HepG2 (cell line): ENCODE results near the gene AMER2. TPM values are rescaled to one million over a fixed set of nuclear protein-coding genes. Genes with fewer than 3 reads are reported as not detected.

Experiments
- ATAC-seq: fragments of 200-7000 bp; cut with Tn5 transposase; 3 replicates; pipeline ENCODE4 v1.9.1; 2020; ENCODE audit warnings: mild to moderate bottlenecking, moderate library complexity
- BruUV-seq: library from RNA; stranded (reverse); fragments of 400-500 nt; replicated peaks from 2 replicates; lab custom pipeline; 2021; lab: Mats Ljungman, UMichigan
- CTCF ChIA-PET: fragments of 300-600 bp; formaldehyde crosslinking; extraction: SDS; loops from one replicate; lab custom pipeline; 2021; ENCODE audit warnings: low total read pairs, inconsistent platforms, low intra/inter-chr PET ratio; lab: Yijun Ruan, JAX
- POLR2A ChIA-PET: fragments of 350-600 bp; sonication (Branson Sonifier 250); formaldehyde crosslinking; loops from one replicate; lab custom pipeline; 2020; ENCODE audit warnings: antibody characterized with exemption, inconsistent platforms; lab: Yijun Ruan, JAX
- DNase-seq: peaks from one replicate; pipeline ENCODE4 v3.0.0-alpha.2; 2015; ENCODE audit warnings: low spot score
- FAIRE-seq: peaks from 3 replicates; lab custom pipeline; 2011; peaks lifted over from hg19 to GRCh38; lab: Jason Lieb, UNC
- H2AFZ ChIP-seq: one replicate; pipeline ENCODE4 v1.6.1; 2011; ENCODE audit warnings: low read length, inconsistent platforms
- H3K27ac ChIP-seq: fragments of 300-600 bp; 3 replicates; pipeline ENCODE4 v1.8.0; 2011; ENCODE audit warnings: mixed run types, mild to moderate bottlenecking, mixed read lengths, low read length, inconsistent platforms; ENCODE audit not compliant: insufficient read depth; ENCODE audit errors: extremely low read length
- H3K27me3 ChIP-seq, 2 experiments: fragments of 200-600 bp in 1 of 2; 2 replicates in 1 of 2; 3 replicates in 1 of 2; pipeline versions ENCODE4 v1.6.0 to v1.8.0; 2011; ENCODE audit warnings: low read length in 2 of 2, mild to moderate bottlenecking in 2 of 2, moderate library complexity in 2 of 2, inconsistent platforms in 1 of 2; ENCODE audit not compliant: insufficient read depth in 2 of 2, control insufficient read depth in 1 of 2
- H3K36me3 ChIP-seq, 2 experiments: fragments of 200-600 bp in 1 of 2; replicated peaks in 1 of 2; 2 replicates in 1 of 2; 3 replicates in 1 of 2; pipeline versions ENCODE4 v1.5.1 to v1.8.0; 2011; ENCODE audit warnings: low read length in 2 of 2, inconsistent platforms in 1 of 2; ENCODE audit not compliant: insufficient read depth in 2 of 2, control insufficient read depth in 1 of 2
- H3K4me1 ChIP-seq: 2 replicates; pipeline ENCODE4 v1.5.1; 2012; ENCODE audit warnings: low read length, inconsistent platforms; ENCODE audit not compliant: insufficient read depth
- H3K4me2 ChIP-seq: 2 replicates; pipeline ENCODE4 v1.6.0; 2011; ENCODE audit warnings: low read depth, low read length, inconsistent platforms
- H3K4me3 ChIP-seq, 3 experiments: fragments of 200-600 bp in 1 of 3; sonication (generic), shearing (Covaris generic) in 1 of 3; replicated peaks in 1 of 3; 2 replicates each; pipeline ENCODE4 v1.5.1; 2011 to 2016; ENCODE audit warnings: low read length in 3 of 3, inconsistent platforms in 2 of 3, low read depth in 2 of 3, mild to moderate bottlenecking in 2 of 3, control low read depth in 1 of 3, mixed read lengths in 1 of 3; ENCODE audit not compliant: insufficient read depth in 1 of 3
- H3K79me2 ChIP-seq: one replicate; pipeline ENCODE4 v1.6.1; 2011; ENCODE audit warnings: low read length, inconsistent platforms; ENCODE audit not compliant: insufficient read depth
- H3K9ac ChIP-seq: 2 replicates; pipeline ENCODE4 v1.6.0; 2011; ENCODE audit warnings: mild to moderate bottlenecking, low read depth, low read length, inconsistent platforms; ENCODE audit not compliant: insufficient read depth
- H3K9me3 ChIP-seq: 2 replicates; pipeline ENCODE4 v1.5.1; 2012; ENCODE audit warnings: mild to moderate bottlenecking, low read length
- H4K20me1 ChIP-seq: 2 replicates; pipeline ENCODE4 v1.6.0; 2011; ENCODE audit warnings: inconsistent platforms, mild to moderate bottlenecking, low read length, moderate library complexity; ENCODE audit not compliant: insufficient read depth
- ARHGAP35 ChIP-seq: sonication (generic); formaldehyde crosslinking; IDR thresholded peaks from 2 replicates; pipeline ENCODE4 v1.9.0; 2022; ENCODE audit warnings: mild to moderate bottlenecking, inconsistent platforms, moderate library complexity, missing genetic modification reagents, borderline replicate concordance
- U2AF2 ChIP-seq: fragments of 200-400 bp; formaldehyde crosslinking; IDR thresholded peaks from 2 replicates; pipeline ENCODE4 v1.6.1; 2017; ENCODE audit warnings: low read depth, mild to moderate bottlenecking, low read length
- XBP1 ChIP-seq: sonication (generic); formaldehyde crosslinking; IDR thresholded peaks from 2 replicates; pipeline ENCODE4 v1.5.0; 2020; ENCODE audit warnings: missing genetic modification reagents
- ZNF615 ChIP-seq: sonication (generic); formaldehyde crosslinking; IDR thresholded peaks from 2 replicates; pipeline ENCODE4 v1.5.0; 2020; ENCODE audit warnings: mild to moderate bottlenecking, missing genetic modification reagents, borderline replicate concordance
- ZNF660 ChIP-seq: sonication (generic); formaldehyde crosslinking; IDR thresholded peaks from 2 replicates; pipeline ENCODE4 v1.5.1; 2020; ENCODE audit warnings: mild to moderate bottlenecking, low read depth, missing genetic modification reagents, borderline replicate concordance
- ZSCAN20 ChIP-seq: sonication (generic); formaldehyde crosslinking; IDR thresholded peaks from 2 replicates; pipeline ENCODE4 v1.4.0; 2020; ENCODE audit warnings: missing genetic modification reagents, mild to moderate bottlenecking, borderline replicate concordance
- ZSCAN29 ChIP-seq: sonication (generic); formaldehyde crosslinking; conservative IDR thresholded peaks from 2 replicates; pipeline ENCODE4 v1.4.0; 2020; ENCODE audit warnings: mild to moderate bottlenecking, missing genetic modification reagents
- WGBS: methylation state at CpG from one replicate; pipeline ENCODE4 v1.1.6; 2017; ENCODE audit warnings: low lambda C conversion rate; 5-methylcytosine and 5-hydroxymethylcytosine counted together
- in situ Hi-C: cut with HindIII; loops from 2 replicates; pipeline ENCODE4 v1.10.0; 2017; ENCODE audit warnings: low pct_unique_long_range_greater_than_20kb; ENCODE audit not compliant: extremely low pct_ligation_motif_present
- intact Hi-C: fragments of 100-400 bp; cut with micrococcal nuclease; formaldehyde crosslinking; loops from one replicate; pipeline ENCODE4 v1.10.0; 2022; ENCODE audit not compliant: unreplicated experiment
- polyA plus RNA-seq, 8 experiments: library from polyadenylated mRNA; depleted of rRNA in 3 of 8; stranded (reverse) in 7 of 8; unstranded in 1 of 8; fragments of >200 nt; fragmentation: Illumina TruSeq in 4 of 8; extraction: Trizol in 4 of 8; gene quantifications; 2 replicates each; pipeline versions ENCODE4 v1.2.1 to v1.2.3, GENCODE V29; 2011 to 2016; ENCODE audit warnings: low read depth in 4 of 8, missing spikeins in 1 of 8, mixed read lengths in 1 of 8; ENCODE audit not compliant: insufficient read depth in 1 of 8
- total RNA-seq, 5 experiments: library from RNA; depleted of rRNA; stranded (reverse); fragments of >200 nt; fragmentation: Illumina TruSeq; extraction: Trizol; gene quantifications; 2 replicates each; pipeline ENCODE4 v1.2.3, GENCODE V29; 2016; ENCODE audit warnings: low read depth in 1 of 5
- TF ChIP-seq, protein P1 (sequence below): sonication (generic); formaldehyde crosslinking; IDR thresholded peaks from 2 replicates; pipeline ENCODE4 v1.5.0; 2020; ENCODE audit warnings: missing genetic modification reagents
- TF ChIP-seq, protein P2 (sequence below): sonication (generic); formaldehyde crosslinking; IDR thresholded peaks from 2 replicates; pipeline ENCODE4 v1.8.1; 2023; ENCODE audit warnings: mild to moderate bottlenecking, missing genetic modification reagents
- TF ChIP-seq, protein P3 (sequence below): sonication (generic); formaldehyde crosslinking; IDR thresholded peaks from 2 replicates; pipeline ENCODE4 v1.4.0; 2020; ENCODE audit warnings: missing genetic modification reagents, mild to moderate bottlenecking, borderline replicate concordance
- TF ChIP-seq, protein P4 (sequence below): sonication (generic); formaldehyde crosslinking; conservative IDR thresholded peaks from 2 replicates; pipeline ENCODE4 v1.4.0; 2020; ENCODE audit warnings: missing genetic modification reagents
- TF ChIP-seq, protein P5 (sequence below): sonication (generic); formaldehyde crosslinking; IDR thresholded peaks from 2 replicates; pipeline ENCODE4 v1.8.0; 2022; ENCODE audit warnings: mild to moderate bottlenecking, missing genetic modification reagents, moderate library complexity

The AMER2 gene
- total and polyA plus RNA-seq, 2 of the 13 experiments (the other 11 are each of a cell fraction or from before 2014, with no cell fraction given): not detected

DNA sequence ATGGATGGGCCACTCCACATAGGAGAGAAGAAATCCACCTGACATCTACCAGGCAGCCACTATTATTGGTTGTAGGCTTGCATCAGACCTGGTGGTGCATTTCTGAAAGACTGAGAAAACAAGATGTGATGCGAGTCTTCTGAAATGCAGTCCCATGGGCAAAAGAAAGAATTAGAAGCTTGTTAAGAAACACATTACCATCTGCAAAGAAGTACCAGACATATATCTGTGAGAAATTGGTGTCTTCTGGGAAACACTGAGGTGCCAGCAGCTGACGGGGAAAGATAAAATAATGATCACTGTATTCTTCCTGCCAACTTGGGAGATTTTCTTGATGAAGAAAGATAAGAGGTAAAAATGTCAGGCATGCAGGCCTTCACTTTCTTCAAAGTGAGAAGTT is 14.4 kb downstream of the AMER2 start (continued):
- TF ChIP-seq U2AF2: no peak
- TF ChIP-seq, protein P1, sequence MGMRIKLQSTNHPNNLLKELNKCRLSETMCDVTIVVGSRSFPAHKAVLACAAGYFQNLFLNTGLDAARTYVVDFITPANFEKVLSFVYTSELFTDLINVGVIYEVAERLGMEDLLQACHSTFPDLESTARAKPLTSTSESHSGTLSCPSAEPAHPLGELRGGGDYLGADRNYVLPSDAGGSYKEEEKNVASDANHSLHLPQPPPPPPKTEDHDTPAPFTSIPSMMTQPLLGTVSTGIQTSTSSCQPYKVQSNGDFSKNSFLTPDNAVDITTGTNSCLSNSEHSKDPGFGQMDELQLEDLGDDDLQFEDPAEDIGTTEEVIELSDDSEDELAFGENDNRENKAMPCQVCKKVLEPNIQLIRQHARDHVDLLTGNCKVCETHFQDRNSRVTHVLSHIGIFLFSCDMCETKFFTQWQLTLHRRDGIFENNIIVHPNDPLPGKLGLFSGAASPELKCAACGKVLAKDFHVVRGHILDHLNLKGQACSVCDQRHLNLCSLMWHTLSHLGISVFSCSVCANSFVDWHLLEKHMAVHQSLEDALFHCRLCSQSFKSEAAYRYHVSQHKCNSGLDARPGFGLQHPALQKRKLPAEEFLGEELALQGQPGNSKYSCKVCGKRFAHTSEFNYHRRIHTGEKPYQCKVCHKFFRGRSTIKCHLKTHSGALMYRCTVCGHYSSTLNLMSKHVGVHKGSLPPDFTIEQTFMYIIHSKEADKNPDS (CRISPR knock-in tag): no peak

DNA sequence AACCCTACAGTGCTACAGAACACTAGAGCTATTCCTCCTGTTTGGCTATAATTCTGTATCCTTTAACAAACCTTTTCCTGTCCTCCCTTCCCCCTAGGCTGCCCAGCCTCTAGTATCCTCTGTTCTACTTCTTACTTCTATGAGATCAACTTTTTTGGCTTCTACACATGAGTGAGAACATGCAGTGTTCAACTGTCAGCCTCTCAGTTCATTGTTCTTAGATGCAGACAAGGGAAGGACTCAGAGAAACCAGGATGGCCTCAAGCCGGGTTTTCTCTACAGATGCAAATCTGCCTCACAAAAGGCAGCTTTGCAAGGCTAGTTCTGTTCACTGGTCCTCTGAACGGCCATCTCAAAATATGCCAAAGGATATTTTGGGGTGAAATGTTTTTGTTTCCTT is 18.4 kb downstream of the AMER2 start:
- CTCF ChIA-PET: no interaction called here
- in situ Hi-C loops: no loop called here
- ATAC-seq (no peak), DNase-seq (no peak), FAIRE-seq (no peak)
- Histone ChIP-seq H4K20me1 (no peaks in the 10 kb centered on the region), H3K9me3 (no peaks in the 10 kb centered on the region), H3K36me3 (no peaks in the 10 kb centered on the region), H3K27ac (no peak overlapping the region), H3K9ac (no peak overlapping the region), H3K27me3 (peaks cover 2 to 17% of the 10 kb centered on the region in 2 experiments; a peak in 2 of 5 replicates), H3K4me2 (no peak overlapping the region), H3K4me3 (no peak overlapping the region), H2AFZ (no peak overlapping the region), H3K4me1 (no peaks in the 10 kb centered on the region), H3K79me2 (no peaks in the 10 kb centered on the region)
- POLR2A ChIA-PET: no interaction called here
- intact Hi-C loops: no loop called here
- no TSS peak for BruUV-seq
- WGBS: 0% methylated on average over 2 of the region's 2 CpGs
- TF ChIP-seq ARHGAP35 (no peak), ZNF660 (CRISPR knock-in tag) (no peak), ZNF615 (CRISPR knock-in tag) (no peak), XBP1 (CRISPR knock-in tag) (no peak), ZSCAN29 (CRISPR knock-in tag) (no peak), ZSCAN20 (CRISPR knock-in tag) (no peak)
- TF ChIP-seq, protein P2, sequence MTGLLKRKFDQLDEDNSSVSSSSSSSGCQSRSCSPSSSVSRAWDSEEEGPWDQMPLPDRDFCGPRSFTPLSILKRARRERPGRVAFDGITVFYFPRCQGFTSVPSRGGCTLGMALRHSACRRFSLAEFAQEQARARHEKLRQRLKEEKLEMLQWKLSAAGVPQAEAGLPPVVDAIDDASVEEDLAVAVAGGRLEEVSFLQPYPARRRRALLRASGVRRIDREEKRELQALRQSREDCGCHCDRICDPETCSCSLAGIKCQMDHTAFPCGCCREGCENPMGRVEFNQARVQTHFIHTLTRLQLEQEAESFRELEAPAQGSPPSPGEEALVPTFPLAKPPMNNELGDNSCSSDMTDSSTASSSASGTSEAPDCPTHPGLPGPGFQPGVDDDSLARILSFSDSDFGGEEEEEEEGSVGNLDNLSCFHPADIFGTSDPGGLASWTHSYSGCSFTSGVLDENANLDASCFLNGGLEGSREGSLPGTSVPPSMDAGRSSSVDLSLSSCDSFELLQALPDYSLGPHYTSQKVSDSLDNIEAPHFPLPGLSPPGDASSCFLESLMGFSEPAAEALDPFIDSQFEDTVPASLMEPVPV (CRISPR knock-in tag): no peak
- TF ChIP-seq, protein P3, sequence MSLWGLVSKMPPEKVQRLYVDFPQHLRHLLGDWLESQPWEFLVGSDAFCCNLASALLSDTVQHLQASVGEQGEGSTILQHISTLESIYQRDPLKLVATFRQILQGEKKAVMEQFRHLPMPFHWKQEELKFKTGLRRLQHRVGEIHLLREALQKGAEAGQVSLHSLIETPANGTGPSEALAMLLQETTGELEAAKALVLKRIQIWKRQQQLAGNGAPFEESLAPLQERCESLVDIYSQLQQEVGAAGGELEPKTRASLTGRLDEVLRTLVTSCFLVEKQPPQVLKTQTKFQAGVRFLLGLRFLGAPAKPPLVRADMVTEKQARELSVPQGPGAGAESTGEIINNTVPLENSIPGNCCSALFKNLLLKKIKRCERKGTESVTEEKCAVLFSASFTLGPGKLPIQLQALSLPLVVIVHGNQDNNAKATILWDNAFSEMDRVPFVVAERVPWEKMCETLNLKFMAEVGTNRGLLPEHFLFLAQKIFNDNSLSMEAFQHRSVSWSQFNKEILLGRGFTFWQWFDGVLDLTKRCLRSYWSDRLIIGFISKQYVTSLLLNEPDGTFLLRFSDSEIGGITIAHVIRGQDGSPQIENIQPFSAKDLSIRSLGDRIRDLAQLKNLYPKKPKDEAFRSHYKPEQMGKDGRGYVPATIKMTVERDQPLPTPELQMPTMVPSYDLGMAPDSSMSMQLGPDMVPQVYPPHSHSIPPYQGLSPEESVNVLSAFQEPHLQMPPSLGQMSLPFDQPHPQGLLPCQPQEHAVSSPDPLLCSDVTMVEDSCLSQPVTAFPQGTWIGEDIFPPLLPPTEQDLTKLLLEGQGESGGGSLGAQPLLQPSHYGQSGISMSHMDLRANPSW (CRISPR knock-in tag): no peak
- TF ChIP-seq, protein P4, sequence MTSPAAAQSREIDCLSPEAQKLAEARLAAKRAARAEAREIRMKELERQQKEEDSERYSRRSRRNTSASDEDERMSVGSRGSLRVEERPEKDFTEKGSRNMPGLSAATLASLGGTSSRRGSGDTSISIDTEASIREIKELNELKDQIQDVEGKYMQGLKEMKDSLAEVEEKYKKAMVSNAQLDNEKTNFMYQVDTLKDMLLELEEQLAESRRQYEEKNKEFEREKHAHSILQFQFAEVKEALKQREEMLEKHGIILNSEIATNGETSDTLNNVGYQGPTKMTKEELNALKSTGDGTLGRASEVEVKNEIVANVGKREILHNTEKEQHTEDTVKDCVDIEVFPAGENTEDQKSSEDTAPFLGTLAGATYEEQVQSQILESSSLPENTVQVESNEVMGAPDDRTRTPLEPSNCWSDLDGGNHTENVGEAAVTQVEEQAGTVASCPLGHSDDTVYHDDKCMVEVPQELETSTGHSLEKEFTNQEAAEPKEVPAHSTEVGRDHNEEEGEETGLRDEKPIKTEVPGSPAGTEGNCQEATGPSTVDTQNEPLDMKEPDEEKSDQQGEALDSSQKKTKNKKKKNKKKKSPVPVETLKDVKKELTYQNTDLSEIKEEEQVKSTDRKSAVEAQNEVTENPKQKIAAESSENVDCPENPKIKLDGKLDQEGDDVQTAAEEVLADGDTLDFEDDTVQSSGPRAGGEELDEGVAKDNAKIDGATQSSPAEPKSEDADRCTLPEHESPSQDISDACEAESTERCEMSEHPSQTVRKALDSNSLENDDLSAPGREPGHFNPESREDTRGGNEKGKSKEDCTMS (CRISPR knock-in tag): no peak
- TF ChIP-seq, protein P5, sequence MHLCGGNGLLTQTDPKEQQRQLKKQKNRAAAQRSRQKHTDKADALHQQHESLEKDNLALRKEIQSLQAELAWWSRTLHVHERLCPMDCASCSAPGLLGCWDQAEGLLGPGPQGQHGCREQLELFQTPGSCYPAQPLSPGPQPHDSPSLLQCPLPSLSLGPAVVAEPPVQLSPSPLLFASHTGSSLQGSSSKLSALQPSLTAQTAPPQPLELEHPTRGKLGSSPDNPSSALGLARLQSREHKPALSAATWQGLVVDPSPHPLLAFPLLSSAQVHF (CRISPR knock-in tag): no peak
